HEK293 (cell line): ENCODE measurements around the gene RIN1.

Experiments used
- CTCF ChIA-PET: fragments of 350-600 bp; formaldehyde crosslinking; extraction: SDS; loops from one replicate; lab custom pipeline; 2021; ENCODE audit warnings: antibody characterized with exemption; lab: Yijun Ruan, JAX
- POLR2A ChIA-PET: fragments of 300-600 bp; formaldehyde crosslinking; extraction: SDS; loops from one replicate; lab custom pipeline; 2020; ENCODE audit warnings: antibody characterized with exemption, inconsistent platforms; lab: Yijun Ruan, JAX
- H3K27ac ChIP-seq: fragments of 200-500 bp; sonication (Bioruptor generic); 2 replicates; pipeline ENCODE4 v1.5.1; 2014; ENCODE audit warnings: low read depth, low read length, control low read depth, inconsistent platforms; ENCODE audit errors: extremely low read depth
- H3K36me3 ChIP-seq, 2 experiments: fragments of 200-500 bp in 1 of 2; sonication (Bioruptor generic) in 1 of 2; 1 replicate in 1 of 2; 2 replicates in 1 of 2; pipeline ENCODE4 v1.5.1; 2014 to 2017; ENCODE audit warnings: inconsistent platforms in 2 of 2, low read length in 2 of 2; ENCODE audit not compliant: control insufficient read depth in 2 of 2, insufficient read depth in 1 of 2
- H3K4me1 ChIP-seq: fragments of 200-500 bp; sonication (Bioruptor generic); 2 replicates; pipeline ENCODE4 v1.5.1; 2014; ENCODE audit warnings: mild to moderate bottlenecking, low read length, inconsistent platforms; ENCODE audit not compliant: control insufficient read depth, insufficient read depth
- H3K4me3 ChIP-seq: 2 replicates; pipeline ENCODE4 v1.5.1; 2011; ENCODE audit warnings: low read depth, mild to moderate bottlenecking, control low read depth, low read length, moderate library complexity
- H3K9me3 ChIP-seq: fragments of 200-500 bp; sonication (Bioruptor generic); 2 replicates; pipeline ENCODE4 v1.5.1; 2014; ENCODE audit warnings: low read depth, low read length, inconsistent platforms; ENCODE audit not compliant: control insufficient read depth, insufficient read depth
- CTCF ChIP-seq: fragments of 450-650 bp; formaldehyde crosslinking; IDR thresholded peaks from 2 replicates; pipeline ENCODE4 v1.5.1; 2016; ENCODE audit warnings: missing biosample characterization, missing genetic modification characterization
- FEZF1 ChIP-seq: fragments of 450-650 bp; formaldehyde crosslinking; IDR thresholded peaks from 2 replicates; pipeline ENCODE4 v1.5.1; 2016; ENCODE audit warnings: missing biosample characterization, missing genetic modification characterization
- GLI2 ChIP-seq: fragments of 450-650 bp; formaldehyde crosslinking; IDR thresholded peaks from 2 replicates; pipeline ENCODE4; 2017; ENCODE audit warnings: missing biosample characterization, missing genetic modification characterization, low read depth, borderline replicate concordance
- KLF1 ChIP-seq: fragments of 450-650 bp; formaldehyde crosslinking; IDR thresholded peaks from 2 replicates; pipeline ENCODE4 v1.5.1; 2016; ENCODE audit warnings: missing biosample characterization, missing genetic modification characterization
- OSR2 ChIP-seq: fragments of 450-650 bp; formaldehyde crosslinking; IDR thresholded peaks from 2 replicates; pipeline ENCODE4 v1.5.1; 2016; ENCODE audit warnings: missing biosample characterization, missing genetic modification characterization
- RBAK ChIP-seq: fragments of 450-650 bp; formaldehyde crosslinking; IDR thresholded peaks from 2 replicates; pipeline ENCODE4 v1.5.1; 2016; ENCODE audit warnings: missing biosample characterization, missing genetic modification characterization
- ZBTB10 ChIP-seq: fragments of 450-650 bp; formaldehyde crosslinking; IDR thresholded peaks from 2 replicates; pipeline ENCODE4 v1.5.1; 2016; ENCODE audit warnings: missing biosample characterization, missing genetic modification characterization
- ZBTB48 ChIP-seq: fragments of 450-650 bp; formaldehyde crosslinking; IDR thresholded peaks from 2 replicates; pipeline ENCODE4 v1.5.1; 2016; ENCODE audit warnings: missing biosample characterization, missing genetic modification characterization
- ZFP3 ChIP-seq: fragments of 450-650 bp; formaldehyde crosslinking; IDR thresholded peaks from 2 replicates; pipeline ENCODE4 v1.5.1; 2016; ENCODE audit warnings: low read depth, missing biosample characterization, missing genetic modification characterization
- ZFP37 ChIP-seq: fragments of 450-650 bp; formaldehyde crosslinking; IDR thresholded peaks from 2 replicates; pipeline ENCODE4 v1.5.1; 2016; ENCODE audit warnings: missing biosample characterization, missing genetic modification characterization
- ZNF157 ChIP-seq: fragments of 450-650 bp; formaldehyde crosslinking; IDR thresholded peaks from 2 replicates; pipeline ENCODE4 v1.5.1; 2016; ENCODE audit warnings: missing biosample characterization, missing genetic modification characterization
- ZNF174 ChIP-seq: fragments of 450-650 bp; formaldehyde crosslinking; IDR thresholded peaks from 2 replicates; pipeline ENCODE4 v1.5.0; 2017; ENCODE audit warnings: missing biosample characterization, mild to moderate bottlenecking, missing genetic modification characterization
- ZNF175 ChIP-seq: fragments of 450-650 bp; formaldehyde crosslinking; IDR thresholded peaks from 2 replicates; pipeline ENCODE4 v1.5.1; 2016; ENCODE audit warnings: missing biosample characterization, missing genetic modification characterization
- ZNF18 ChIP-seq: fragments of 450-650 bp; formaldehyde crosslinking; IDR thresholded peaks from 2 replicates; pipeline ENCODE4 v1.5.1; 2016; ENCODE audit warnings: missing biosample characterization, missing genetic modification characterization
- ZNF211 ChIP-seq: fragments of 450-650 bp; formaldehyde crosslinking; IDR thresholded peaks from 2 replicates; pipeline ENCODE4 v1.5.1; 2016; ENCODE audit warnings: low read depth, missing biosample characterization, missing genetic modification characterization
- ZNF521 ChIP-seq: fragments of 450-650 bp; formaldehyde crosslinking; IDR thresholded peaks from 2 replicates; pipeline ENCODE4 v1.5.1; 2017; ENCODE audit warnings: missing biosample characterization, mild to moderate bottlenecking, missing genetic modification characterization
- ZNF692 ChIP-seq: fragments of 450-650 bp; formaldehyde crosslinking; IDR thresholded peaks from 2 replicates; pipeline ENCODE4 v1.5.1; 2016; ENCODE audit warnings: missing biosample characterization, missing genetic modification characterization
- ZNF76 ChIP-seq: fragments of 450-650 bp; formaldehyde crosslinking; IDR thresholded peaks from 2 replicates; pipeline ENCODE4; 2016; ENCODE audit warnings: low read depth, missing biosample characterization, missing genetic modification characterization, borderline replicate concordance
- ZNF768 ChIP-seq: fragments of 450-650 bp; formaldehyde crosslinking; IDR thresholded peaks from 2 replicates; pipeline ENCODE4 v1.5.1; 2018; ENCODE audit warnings: missing biosample characterization, mild to moderate bottlenecking, missing genetic modification characterization
- ZNF777 ChIP-seq: fragments of 450-650 bp; formaldehyde crosslinking; IDR thresholded peaks from 2 replicates; pipeline ENCODE4 v1.5.1; 2017; ENCODE audit warnings: missing biosample characterization, missing genetic modification characterization, borderline replicate concordance
- ZNF792 ChIP-seq: fragments of 450-650 bp; formaldehyde crosslinking; IDR thresholded peaks from 2 replicates; pipeline ENCODE4 v1.5.1; 2016; ENCODE audit warnings: missing biosample characterization, missing genetic modification characterization
- ZSCAN18 ChIP-seq: fragments of 450-650 bp; formaldehyde crosslinking; IDR thresholded peaks from 2 replicates; pipeline ENCODE4 v1.5.1; 2016; ENCODE audit warnings: missing biosample characterization, missing genetic modification characterization
- ZSCAN4 ChIP-seq: fragments of 450-650 bp; formaldehyde crosslinking; IDR thresholded peaks from 2 replicates; pipeline ENCODE4 v1.5.1; 2017; ENCODE audit warnings: missing biosample characterization, missing genetic modification characterization

Gene RIN1

GRCh38 chr11:66317723-66318599, 18.3 kb downstream of the RIN1 start:
- TF ChIP-seq ZNF174 = no peak
- no peak for TF ChIP-seq KLF1 (tag by site-specific recombination)
- TF ChIP-seq ZFP37 = no peak
- no peak for TF ChIP-seq ZSCAN4 (tag by site-specific recombination)
- no peak for TF ChIP-seq ZSCAN18
- TF ChIP-seq OSR2 = no peak
- no peak for TF ChIP-seq GLI2 (tag by site-specific recombination)
- TF ChIP-seq ZFP3 (tag by site-specific recombination) = no peak
- no peak for TF ChIP-seq ZNF211 (tag by site-specific recombination)
- no peak for TF ChIP-seq ZBTB10 (tag by site-specific recombination)
- no peak for TF ChIP-seq RBAK
- no peak for TF ChIP-seq ZNF18
- TF ChIP-seq FEZF1 (tag by site-specific recombination) = no peak
- no peak for TF ChIP-seq ZNF692 (tag by site-specific recombination)
- TF ChIP-seq ZNF157 (tag by site-specific recombination) = no peak
- no peaks in the 10 kb centered on the region for H3K36me3 ChIP-seq
- H3K9me3 ChIP-seq = no peaks in the 10 kb centered on the region
- ChIA-PET POLR2A (interaction anchor here (1.2 kb wide), 1 partner anchor 18 kb away, joined by 3 read pairs; the partner anchor contains the start of gene RIN1), CTCF (no interaction called here)
- H3K27ac ChIP-seq = no peak overlapping the region
- no peak overlapping the region for H3K4me3 ChIP-seq
- H3K4me1 ChIP-seq = no peaks in the 10 kb centered on the region

GRCh38 chr11:66317322-66317722, 18.9 kb downstream of the RIN1 start:
- H3K4me3 ChIP-seq = no peak overlapping the region
- H3K27ac ChIP-seq = no peak overlapping the region
- no peaks in the 10 kb centered on the region for H3K9me3 ChIP-seq
- POLR2A ChIA-PET = interaction anchor here (1.2 kb wide), 1 partner anchor 19 kb away, joined by 3 read pairs; the partner anchor contains the start of gene RIN1
- CTCF ChIA-PET = interaction anchor here (0.7 kb wide), 1 partner anchor 10 kb away, joined by 3 read pairs; no protein-coding TSS in a partner anchor
- H3K36me3 ChIP-seq = no peaks in the 10 kb centered on the region
- no peaks in the 10 kb centered on the region for H3K4me1 ChIP-seq
- no peak for TF ChIP-seq ZBTB48
- no peak for TF ChIP-seq ZNF768 (tag by site-specific recombination)
- TF ChIP-seq ZNF175 = no peak
- TF ChIP-seq ZNF76 (tag by site-specific recombination) = no peak
- no peak for TF ChIP-seq ZNF777 (tag by site-specific recombination)
- TF ChIP-seq ZNF521 (tag by site-specific recombination) = no peak
- TF ChIP-seq KLF1 (tag by site-specific recombination) = no peak
- TF ChIP-seq ZNF792 (tag by site-specific recombination) = no peak
- TF ChIP-seq CTCF (tag by site-specific recombination) = no peak
